Stimulated activated CD8-positive, alpha-beta memory T cell treated with anti-CD3 and anti-CD28 coated beads, Interleukin-15, amount 100 ng/mL, for 4 hours (primary cell): ENCODE measurements around the gene PRR12.

ENCODE experiments used
- DNase-seq, 2 donors: peaks; one replicate each; pipeline ENCODE4 v3.0.0-alpha.2; 2020; ENCODE audit warnings: low read depth in 2 of 2

The PRR12 gene

DNA sequence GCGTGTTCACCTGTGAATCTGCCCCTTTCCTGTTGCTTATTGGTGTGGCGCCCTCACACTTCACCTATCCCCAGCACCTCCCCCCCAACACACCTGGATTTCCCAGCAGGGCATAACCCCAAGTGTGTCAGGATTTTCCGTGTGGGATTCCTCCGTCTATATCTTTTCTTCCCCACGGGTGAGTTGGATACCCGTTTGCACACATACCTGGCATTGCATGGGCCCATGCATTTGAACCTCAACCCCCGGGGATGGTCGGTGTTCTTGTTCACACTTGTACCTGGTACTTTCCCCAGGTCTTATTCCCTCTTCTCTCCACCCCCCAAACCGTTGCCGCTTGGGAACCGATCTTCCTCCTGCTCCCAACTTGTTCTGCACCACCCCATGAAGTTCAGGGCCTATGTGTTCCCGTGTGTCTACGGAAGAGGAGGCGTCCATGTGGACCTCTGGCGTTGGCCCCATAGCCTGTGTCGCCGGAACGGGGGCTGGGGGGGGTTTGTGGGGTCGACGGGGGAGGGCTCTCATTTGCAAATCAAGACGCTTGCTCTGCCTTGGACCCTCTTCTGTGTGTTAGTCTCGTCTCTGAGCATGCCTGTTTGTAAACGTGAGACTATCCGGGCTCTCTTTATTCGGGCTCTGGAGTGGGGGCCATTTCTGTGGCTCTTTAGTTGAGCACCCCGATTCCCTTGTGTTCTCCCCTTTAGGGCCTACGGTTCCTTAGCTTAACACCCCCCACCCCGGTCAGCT is 1.7 kb downstream of the PRR12 start:
- DNase-seq: no peak

DNA sequence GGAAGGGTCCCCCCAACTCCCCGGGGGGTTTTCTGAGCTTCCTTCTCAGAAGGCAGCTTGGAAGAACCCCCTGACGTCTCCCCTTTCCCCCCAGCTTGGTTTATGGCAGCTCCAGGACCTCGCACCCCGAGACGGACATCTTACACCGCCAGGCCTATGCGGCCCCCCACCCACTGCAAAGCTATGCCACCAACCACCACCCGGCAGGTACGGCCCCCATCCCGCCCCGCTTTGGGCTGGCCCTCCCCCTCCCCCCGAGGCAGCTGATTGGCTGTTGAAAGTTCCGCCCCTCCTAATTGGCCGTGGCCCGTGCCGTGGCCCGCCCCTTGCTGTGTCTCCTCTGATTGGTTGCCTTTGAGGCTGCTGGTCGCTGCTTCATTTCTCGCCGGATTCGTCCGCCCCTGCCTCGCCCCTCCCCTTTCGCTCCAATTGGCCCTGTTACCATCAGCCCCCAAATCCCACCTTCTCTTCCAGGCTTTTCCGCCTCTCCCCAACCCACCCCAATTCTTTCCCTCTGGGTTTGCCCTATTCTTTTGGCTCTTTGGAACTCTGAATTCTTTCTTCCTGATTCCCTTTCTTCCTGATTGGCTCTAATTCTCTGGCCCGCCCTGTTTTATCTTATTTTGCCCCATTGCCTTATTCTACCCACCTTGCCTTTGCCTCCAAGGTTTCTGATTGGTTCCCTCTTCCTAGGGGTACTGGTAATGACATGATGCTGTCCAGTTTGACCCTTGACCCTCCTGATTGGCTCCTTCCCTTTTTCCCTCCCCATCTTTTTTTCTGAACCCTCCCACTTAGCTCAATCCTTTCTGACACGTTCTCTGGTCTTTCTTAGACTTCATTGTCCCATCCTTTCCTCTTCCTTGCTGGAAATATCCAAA is 2.5 kb downstream of the PRR12 start:
- peak; percentile 77 to 89 for DNase-seq

DNA sequence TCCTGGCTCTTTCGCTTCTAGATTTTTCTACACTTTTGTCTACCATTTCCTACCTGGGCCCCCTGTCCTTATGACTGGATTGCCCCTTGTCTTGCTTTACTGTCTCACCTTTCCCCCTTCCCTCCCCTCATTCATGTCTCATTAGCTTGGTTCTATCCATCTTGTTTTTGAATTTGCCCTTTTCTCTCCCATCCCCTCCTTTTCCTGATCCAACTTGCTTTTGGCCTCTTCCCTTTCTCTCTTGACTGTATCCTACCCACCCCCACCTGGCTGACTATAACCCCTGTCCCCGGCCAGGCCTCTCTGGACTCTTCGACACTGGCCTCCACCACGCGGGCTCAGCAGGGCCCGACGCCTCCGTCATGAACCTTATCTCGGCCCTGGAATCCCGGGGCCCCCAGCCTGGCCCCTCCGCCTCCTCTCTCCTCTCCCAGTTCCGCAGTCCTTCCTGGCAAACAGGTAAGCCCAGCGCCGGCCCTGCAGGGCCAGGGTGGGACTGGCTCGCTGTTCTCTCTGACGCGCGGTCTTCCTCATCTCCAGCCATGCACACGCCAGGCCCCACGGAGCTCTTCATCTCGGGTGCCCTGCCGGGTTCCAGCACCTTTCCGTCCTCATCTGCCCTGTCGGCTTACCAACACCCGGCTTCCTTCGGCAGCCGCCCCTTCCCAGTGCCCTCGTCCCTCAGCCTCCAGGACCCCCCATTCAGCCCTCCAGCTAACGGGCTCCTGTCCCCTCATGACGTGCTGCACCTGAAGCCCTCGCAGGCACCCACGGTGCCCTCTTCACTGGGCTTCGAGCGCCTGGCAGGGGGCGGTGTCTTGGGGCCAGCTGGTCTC is 3.4 kb downstream of the PRR12 start:
- DNase-seq: no peak

DNA sequence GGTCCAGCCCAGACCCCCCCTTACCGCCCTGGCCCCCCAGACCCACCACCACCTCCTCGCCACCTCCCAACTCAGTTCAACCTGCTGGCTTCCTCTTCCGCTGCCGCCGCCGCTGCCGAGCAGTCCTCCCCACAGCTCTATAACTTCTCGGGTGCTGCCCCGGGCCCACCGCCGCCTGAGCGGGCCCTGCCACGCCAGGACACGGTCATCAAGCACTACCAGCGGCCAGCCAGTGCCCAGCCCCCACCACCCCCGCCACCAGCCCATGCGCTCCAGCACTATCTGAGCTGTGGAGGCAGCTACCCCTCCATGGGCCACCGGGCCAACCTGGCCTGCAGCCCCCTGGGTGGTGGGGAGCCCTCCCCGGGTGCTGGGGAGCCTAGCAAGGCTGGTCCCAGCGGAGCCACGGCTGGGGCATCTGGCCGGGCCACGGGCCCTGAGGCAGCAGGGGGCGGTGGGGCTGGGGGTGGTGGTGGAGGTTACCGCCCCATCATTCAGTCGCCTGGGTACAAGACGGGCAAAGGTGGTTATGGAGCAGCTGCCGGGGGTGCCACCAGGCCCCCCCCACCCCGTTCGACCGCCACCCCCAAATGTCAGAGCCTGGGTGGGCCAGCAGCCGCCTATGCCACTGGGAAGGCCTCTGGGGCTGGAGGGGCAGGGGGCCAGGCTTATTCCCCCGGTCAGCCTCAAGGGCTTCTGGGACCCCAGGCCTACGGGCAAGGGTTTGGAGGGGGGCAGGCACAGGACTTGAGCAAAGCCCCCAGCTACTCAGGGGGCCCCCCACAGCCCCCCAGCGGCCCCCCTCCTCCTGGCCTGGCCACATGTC is 4.2 kb downstream of the PRR12 start:
- DNase-seq: no peak

DNA sequence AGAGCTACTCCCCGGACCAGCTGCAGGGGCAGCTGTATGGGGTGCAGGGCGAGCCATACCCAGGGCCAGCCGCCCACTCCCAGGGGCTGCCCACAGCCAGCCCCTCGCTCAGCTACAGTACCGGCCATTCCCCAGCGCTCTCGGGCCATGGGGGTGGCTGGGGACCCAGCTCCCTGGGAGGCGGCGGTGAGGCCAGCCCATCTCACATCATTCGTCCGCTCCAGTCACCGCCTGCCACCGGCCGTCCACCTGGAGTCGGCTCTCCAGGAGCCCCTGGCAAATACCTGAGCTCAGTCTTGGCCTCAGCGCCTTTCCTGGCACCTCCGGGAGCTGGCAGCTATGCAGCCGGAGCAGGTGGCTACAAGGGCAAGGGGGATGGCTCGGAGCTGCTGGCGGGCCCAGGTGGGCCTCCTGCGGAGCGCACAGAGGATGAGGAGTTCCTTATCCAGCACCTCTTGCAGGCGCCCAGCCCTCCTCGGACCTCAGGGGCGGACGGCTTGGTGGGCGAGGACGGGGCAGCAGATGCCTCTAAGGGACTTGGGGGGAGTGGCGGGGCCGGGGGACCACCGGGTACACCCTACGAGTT is 4.9 kb downstream of the PRR12 start:
- no peak for DNase-seq

DNA sequence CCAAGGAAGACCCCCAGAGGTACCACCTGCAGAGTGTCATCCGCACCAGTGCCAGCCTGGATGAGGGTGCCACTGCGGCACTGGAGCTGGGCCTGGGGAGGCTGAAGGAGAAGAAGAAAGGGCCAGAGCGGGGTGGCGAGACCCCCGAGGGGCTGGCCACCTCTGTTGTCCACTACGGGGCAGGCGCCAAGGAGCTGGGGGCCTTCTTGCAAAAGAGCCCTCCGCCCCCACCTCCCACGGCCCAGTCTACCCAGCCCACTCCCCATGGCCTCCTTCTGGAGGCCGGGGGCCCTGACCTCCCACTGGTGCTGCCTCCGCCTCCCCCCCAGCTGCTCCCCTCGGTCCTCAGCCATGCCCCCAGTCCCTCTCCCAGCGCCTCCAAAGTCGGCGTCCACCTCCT is 5.4 kb downstream of the PRR12 start:
- DNase-seq: no peak

DNA sequence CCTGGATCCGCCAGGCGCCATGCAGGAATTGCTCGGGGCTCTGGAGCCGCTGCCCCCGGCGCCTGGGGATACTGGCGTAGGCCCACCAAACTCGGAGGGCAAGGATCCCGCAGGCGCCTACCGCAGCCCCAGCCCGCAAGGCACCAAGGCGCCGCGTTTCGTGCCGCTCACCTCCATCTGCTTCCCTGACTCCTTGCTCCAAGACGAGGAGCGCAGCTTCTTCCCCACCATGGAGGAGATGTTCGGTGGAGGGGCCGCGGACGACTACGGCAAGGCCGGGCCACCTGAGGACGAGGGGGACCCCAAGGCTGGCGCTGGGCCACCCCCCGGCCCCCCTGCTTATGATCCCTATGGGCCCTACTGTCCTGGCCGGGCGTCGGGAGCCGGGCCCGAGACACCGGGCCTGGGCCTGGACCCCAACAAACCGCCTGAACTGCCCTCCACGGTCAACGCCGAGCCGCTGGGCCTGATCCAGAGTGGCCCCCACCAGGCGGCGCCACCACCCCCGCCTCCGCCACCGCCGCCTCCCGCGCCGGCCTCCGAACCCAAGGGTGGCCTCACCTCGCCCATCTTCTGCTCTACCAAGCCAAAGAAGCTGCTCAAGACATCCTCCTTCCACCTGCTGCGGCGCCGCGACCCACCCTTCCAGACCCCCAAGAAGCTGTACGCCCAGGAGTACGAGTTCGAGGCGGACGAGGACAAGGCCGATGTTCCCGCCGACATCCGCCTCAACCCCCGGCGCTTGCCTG is 6.1 kb downstream of the PRR12 start:
- no peak for DNase-seq

DNA sequence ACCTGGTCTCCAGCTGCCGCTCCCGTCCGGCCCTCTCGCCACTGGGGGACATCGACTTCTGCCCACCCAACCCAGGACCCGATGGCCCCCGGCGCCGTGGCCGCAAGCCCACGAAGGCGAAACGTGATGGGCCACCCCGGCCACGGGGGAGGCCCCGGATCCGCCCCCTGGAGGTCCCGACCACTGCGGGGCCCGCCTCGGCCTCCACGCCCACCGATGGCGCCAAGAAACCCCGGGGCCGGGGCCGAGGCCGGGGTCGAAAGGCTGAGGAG is 6.7 kb downstream of the PRR12 start:
- no peak for DNase-seq

DNA sequence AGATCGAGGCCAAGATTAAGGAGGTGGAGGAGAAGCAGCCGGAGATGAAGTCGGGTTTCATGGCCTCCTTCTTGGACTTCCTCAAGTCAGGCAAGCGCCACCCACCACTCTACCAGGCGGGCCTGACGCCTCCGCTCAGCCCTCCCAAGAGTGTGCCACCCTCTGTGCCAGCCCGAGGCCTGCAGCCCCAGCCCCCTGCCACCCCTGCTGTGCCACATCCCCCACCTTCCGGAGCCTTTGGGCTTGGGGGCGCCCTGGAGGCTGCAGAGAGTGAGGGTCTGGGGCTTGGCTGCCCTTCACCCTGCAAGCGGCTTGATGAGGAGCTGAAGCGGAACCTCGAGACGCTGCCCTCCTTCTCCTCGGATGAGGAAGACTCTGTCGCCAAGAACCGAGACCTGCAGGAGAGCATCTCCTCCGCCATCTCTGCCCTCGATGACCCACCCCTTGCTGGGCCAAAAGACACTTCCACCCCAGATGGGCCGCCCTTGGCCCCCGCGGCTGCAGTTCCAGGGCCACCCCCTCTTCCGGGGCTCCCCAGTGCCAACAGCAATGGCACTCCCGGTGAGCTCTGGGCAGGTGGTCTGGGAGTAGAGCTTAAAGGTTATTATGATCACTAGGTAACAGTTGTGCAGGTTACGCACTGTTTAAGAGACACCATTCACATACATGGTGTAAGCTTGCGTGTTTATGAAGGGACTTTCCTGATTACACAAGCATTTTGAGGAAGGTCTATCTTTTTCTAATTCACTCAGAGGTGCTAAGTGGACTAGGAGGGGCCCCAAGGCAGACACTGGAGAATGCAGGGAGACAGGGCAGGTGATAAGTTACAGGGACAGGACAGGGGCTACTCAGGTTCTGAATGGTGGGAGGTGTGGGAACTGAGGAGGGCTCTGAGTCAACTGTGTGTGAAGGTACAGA is 8.7 kb downstream of the PRR12 start:
- DNase-seq: no peak

DNA sequence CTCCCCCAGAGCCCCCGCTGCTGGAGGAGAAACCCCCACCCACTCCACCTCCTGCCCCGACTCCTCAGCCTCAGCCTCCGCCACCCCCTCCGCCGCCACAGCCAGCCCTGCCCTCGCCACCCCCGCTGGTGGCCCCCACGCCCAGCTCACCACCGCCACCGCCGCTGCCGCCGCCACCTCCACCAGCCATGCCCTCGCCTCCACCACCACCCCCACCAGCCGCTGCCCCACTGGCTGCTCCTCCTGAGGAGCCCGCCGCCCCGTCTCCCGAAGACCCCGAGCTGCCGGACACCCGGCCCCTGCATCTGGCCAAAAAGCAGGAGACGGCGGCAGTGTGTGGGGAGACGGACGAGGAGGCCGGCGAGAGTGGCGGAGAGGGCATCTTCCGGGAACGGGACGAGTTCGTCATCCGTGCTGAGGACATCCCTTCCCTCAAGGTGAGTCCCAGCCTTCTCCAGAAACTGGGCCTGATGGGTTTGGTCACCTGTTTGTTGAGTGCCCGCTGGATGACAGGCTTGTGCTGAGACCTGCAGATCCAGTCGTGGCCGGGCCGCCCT is 10.6 kb downstream of the PRR12 start:
- no peak for DNase-seq

DNA sequence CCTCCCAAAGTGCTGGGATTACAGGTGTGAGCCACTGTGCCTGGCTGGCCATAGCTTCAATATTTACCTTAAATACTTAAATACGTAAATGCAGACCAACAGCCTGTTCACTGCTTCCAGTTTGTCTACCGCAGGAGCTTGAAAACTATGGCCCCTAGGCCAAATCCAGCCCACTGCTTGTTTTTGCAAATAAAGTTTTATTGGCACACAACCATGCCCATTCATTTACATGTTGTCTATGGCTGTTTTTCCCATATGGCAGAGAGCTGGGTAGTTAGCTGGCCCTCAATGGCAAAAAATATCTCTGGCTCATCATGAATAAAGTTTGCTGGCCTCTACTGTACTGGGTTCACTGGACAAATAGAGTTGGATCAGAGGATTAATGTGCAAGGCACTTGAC is 11.8 kb downstream of the PRR12 start:
- no peak for DNase-seq

DNA sequence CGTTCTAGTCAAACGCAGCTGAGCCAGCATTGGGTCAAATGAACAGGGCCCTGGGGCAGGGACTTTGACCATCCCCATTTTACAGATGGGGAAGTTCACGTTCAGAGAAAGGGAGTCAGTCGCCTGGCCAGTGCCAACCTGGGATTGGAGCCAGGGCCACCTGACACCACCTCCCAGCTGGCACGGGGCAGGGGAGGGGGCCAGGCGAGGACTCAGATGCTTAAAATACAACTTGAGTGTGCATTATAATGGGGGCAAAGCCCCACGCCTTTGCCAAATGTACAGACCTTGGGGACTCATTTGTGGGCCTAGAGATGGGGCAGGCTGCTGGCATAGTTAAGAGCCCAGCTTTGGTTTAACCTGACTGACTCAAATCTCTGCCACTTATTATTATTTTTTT is 14.6 kb downstream of the PRR12 start:
- no peak for DNase-seq

DNA sequence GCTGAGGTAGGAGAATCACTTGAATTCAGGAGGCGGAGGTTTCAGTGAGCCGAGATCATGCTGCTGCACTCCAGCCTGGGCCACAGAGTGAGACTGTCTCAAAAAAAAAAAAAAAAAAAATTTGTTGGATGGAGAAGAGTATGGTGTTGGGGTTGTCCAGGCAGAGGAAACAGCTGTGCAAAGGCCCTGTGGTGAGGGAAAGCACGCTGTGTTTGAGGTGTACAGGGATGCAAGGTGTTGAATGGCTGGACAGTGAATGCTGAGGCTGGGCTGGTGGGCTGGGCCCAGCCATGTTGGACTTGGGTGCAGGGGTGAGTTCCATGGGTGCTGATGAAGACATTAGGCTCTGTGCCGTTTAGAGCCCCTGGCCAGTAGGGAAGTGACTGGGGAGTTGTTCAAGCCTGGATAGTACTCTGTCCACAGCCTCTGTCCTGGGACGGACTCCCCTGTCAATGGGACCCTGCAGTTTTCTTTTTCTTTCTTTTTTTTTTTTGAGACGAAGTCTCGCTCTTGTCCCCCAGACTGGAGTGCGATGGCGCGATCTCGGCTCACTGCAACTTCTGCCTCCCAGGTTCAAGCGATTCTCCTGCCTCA is 18.6 kb downstream of the PRR12 start:
- DNase-seq: no peak

DNA sequence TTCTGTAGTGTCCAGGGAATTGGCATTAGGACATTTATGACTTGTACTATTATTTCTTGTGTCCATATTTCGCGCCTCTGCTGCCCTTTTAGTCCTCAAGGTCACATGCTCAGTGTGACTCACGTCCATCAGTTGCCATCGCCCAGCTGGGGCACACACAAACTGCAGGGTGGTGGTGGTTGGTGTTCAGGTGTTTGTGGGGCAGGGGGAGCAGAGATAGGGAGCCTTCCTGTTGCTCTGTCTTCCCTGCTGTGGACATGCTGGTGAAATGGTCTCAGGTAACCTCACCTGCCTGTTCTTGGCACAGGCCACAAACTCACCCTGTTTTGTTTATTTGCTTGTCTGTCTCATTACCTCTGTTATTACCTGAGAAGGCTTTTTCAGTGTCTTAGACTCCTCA is 22.4 kb downstream of the PRR12 start:
- no peak for DNase-seq

DNA sequence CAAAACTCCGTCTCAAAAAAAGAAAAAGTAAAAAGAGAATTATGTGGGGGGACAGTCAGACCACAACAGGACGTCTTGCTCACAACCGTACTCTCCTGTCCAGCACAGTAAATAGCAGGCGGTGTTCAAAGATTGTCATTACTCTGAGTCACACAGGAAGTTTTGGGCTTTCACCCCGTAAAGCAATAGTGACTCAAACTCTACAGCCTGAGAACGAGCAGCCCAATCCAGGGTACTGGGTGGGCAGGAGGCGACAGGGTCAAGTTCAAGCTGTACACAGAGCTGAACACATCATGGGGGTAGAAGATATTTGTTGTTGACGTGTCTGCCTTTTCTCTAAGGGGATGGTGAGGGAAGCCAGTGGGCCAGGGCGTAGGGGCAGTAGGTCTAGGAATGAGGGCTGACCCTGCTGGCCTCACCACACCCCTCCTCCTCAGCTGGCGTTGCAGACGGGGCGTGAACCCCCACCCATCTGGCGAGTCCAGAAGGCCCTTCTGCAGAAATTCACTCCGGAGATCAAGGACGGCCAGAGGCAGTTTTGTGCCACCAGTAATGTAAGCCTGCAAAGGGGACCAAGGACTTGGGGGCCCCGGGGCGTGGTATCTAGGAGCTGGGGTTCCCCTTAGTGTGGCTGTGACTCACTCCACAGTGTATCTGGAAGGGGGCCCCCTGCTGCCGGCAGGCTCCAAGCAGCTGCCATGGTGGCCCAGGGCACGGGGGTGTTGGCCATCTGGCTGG is 23.3 kb downstream of the PRR12 start:
- no peak for DNase-seq

DNA sequence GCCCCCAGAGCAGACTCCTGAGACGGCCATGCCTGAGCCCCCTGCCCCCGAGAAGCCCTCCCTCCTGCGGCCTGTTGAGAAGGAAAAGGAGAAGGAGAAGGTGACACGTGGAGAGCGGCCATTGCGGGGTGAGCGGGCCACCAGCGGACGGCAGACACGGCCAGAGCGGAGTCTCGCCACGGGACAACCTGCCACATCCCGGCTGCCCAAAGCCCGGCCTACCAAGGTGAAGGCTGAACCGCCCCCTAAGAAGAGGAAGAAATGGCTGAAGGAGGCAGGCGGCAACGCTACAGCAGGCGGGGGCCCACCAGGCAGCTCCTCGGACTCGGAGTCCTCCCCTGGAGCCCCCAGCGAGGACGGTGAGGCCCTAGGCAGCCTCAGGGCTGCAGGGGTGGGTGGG is 24.9 kb downstream of the PRR12 start:
- DNase-seq: no peak

DNA sequence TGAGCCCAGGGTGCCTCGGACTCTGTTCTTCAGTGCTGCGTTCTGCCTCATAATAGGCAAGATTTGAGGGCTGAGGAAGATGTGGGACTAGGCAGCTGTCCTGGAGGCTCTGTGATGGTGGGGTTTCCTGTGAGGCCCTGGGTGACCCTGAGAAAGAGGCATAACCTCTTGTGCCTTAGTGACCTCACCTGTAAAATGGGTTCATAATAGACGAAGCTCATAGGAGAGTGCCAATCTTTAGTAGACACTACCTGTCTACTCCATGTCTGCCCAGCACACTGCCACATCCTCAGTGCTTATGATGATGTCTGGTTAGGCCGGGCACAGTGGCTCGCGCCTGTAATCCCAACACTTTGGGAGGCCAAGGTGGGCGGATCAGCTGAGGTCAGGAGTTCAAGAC is 25.6 kb downstream of the PRR12 start:
- DNase-seq: no peak

DNA sequence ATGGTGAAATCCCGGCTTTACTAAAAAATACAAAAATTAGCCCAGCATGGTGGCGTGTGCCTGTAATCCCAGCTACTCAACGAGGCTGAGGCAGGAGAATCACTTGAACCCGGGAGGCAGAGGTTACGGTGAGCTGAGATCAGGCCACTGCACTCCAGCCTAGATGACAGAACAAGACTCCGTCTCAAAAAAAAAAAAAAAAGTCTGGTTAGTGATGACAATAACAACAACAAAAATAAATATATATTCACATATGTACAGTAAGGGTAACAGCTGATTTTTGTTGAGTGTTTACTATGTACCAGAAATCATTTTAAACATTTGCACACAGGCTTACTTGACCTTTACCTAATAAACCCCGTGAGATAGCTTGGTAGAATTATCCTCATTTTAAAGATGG is 26.0 kb downstream of the PRR12 start:
- no peak for DNase-seq
